Thymus (tissue), 11 donors: ENCODE results near the gene IFI16. TPM values are rescaled to one million over a fixed set of nuclear protein-coding genes. Genes with fewer than 3 reads are reported as not detected.

Experiments
- DNase-seq, 9 donors: peaks; one replicate each; pipeline ENCODE4 v3.0.0-alpha.2; 2013; ENCODE audit warnings: low spot score in 9 of 9, low read depth in 6 of 9, missing footprints in 1 of 9
- H3K27ac ChIP-seq, 2 donors: one replicate each; pipeline ENCODE4 v1.5.1; 2013; ENCODE audit warnings: control low read depth in 1 of 2, low read depth in 1 of 2, low read length in 1 of 2, mild to moderate bottlenecking in 1 of 2, moderate library complexity in 1 of 2
- H3K27me3 ChIP-seq, 2 donors: one replicate each; pipeline ENCODE4 v1.5.1; 2013; ENCODE audit warnings: low read length in 1 of 2; ENCODE audit not compliant: control insufficient read depth in 2 of 2, insufficient read depth in 1 of 2
- H3K36me3 ChIP-seq, 2 donors: one replicate each; pipeline ENCODE4 v1.5.1; 2013; ENCODE audit warnings: low read length in 1 of 2, mild to moderate bottlenecking in 1 of 2, moderate library complexity in 1 of 2; ENCODE audit not compliant: control insufficient read depth in 2 of 2, insufficient read depth in 2 of 2
- H3K4me1 ChIP-seq, 2 donors: one replicate each; pipeline ENCODE4 v1.5.1; 2013; ENCODE audit warnings: low read length in 2 of 2; ENCODE audit not compliant: control insufficient read depth in 2 of 2, insufficient read depth in 2 of 2
- H3K4me3 ChIP-seq, 2 donors: one replicate each; pipeline ENCODE4 v1.5.1; 2013; ENCODE audit warnings: low read length in 2 of 2, control low read depth in 1 of 2, mild to moderate bottlenecking in 1 of 2
- H3K9me3 ChIP-seq, 2 donors: one replicate each; pipeline ENCODE4 v1.5.1; 2013; ENCODE audit warnings: low read length in 1 of 2, mild to moderate bottlenecking in 1 of 2; ENCODE audit not compliant: control insufficient read depth in 2 of 2, insufficient read depth in 1 of 2
- WGBS: extraction: QIAGEN DNeasy Blood & Tissue Kit; methylation state at CpG from one replicate; pipeline ENCODE4 v1.1.7; 2013; 5-methylcytosine and 5-hydroxymethylcytosine counted together
- polyA plus RNA-seq: library from polyadenylated mRNA; stranded (reverse); fragments of 200-250 nt; gene quantifications from one replicate; pipeline ENCODE4 v1.2.3, GENCODE V29; 2013
- total RNA-seq: library from RNA; stranded (reverse); fragments of 120-200 nt; gene quantifications from one replicate; pipeline ENCODE4 v1.2.4, GENCODE V29; 2013
- donor health status: healthy.

IFI16 gene
- total and polyA plus RNA-seq, 2 donors: 204 to 254 TPM

DNA sequence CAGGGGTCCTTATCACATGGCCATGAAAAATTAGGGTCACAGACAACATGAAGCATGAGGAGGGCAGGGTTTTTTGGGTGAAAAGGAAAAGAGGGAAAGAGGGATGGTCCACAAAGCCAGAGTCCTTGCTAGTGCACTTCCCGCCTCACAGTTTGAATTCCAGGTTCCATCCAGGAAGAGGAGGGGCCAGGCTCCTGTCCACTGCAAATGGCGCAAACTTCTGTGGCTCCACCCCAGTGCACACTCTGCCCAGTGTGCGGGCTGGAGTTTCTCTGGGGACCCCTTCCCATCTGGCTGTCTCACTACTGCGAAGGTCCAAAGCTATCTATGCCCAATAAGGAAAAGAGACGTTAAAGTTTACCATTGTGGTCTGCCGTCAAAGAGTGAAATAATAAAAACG is 49.0 kb downstream of the IFI16 start:
- WGBS: 97% methylated on average over 7 of the region's 7 CpGs
- DNase-seq: no peak
- H3K27me3 ChIP-seq: no peaks in the 10 kb centered on the region
- H3K4me1 ChIP-seq: no peaks in the 10 kb centered on the region
- no peak overlapping the region for H3K4me3 ChIP-seq
- H3K36me3 ChIP-seq: peaks cover 26 to 34% of the 10 kb centered on the region in 2 donors
- no peak overlapping the region for H3K27ac ChIP-seq
- H3K9me3 ChIP-seq: no peaks in the 10 kb centered on the region

DNA sequence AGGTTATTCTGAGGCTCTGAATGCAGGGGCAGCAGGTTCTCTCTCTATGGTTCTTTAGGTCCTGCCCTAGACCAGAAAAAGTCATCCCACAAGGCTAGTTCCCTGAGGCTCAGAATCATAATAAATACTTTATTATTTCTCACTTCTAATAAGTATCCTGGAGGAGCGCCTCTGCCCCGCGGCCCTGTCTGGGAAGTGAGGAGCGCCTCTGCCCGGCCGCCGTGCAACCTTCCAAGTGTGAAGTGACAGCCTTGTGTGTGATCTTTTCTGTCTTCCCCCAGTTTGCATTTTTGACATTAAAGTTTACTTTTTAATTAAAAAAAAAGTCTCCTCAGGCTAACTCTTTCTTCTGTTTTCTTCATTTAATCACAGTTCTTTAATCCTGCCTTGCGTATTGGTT is 55.4 kb downstream of the IFI16 start:
- no peaks in the 10 kb centered on the region for H3K27me3 ChIP-seq
- no peaks in the 10 kb centered on the region for H3K9me3 ChIP-seq
- no peak for DNase-seq
- H3K27ac ChIP-seq: no peak overlapping the region
- H3K4me1 ChIP-seq: peaks cover 7 to 12% of the 10 kb centered on the region in 2 donors
- no peak overlapping the region for H3K4me3 ChIP-seq
- 99% methylated on average over 8 of the region's 8 CpGs for WGBS
- no peaks in the 10 kb centered on the region for H3K36me3 ChIP-seq

- peaks cover 7 to 12% of the 10 kb centered on the region in 2 donors for H3K4me1 ChIP-seq
- DNase-seq: no peak
- no peaks in the 10 kb centered on the region for H3K27me3 ChIP-seq
- 96% methylated on average over 4 of the region's 4 CpGs for WGBS
- no peak overlapping the region for H3K27ac ChIP-seq
- no peaks in the 10 kb centered on the region for H3K9me3 ChIP-seq
- no peaks in the 10 kb centered on the region for H3K36me3 ChIP-seq
- no peak overlapping the region for H3K4me3 ChIP-seq
Measured at GRCh38 chr1:159066108-159066507, 56.4 kb downstream of the IFI16 start.

DNA sequence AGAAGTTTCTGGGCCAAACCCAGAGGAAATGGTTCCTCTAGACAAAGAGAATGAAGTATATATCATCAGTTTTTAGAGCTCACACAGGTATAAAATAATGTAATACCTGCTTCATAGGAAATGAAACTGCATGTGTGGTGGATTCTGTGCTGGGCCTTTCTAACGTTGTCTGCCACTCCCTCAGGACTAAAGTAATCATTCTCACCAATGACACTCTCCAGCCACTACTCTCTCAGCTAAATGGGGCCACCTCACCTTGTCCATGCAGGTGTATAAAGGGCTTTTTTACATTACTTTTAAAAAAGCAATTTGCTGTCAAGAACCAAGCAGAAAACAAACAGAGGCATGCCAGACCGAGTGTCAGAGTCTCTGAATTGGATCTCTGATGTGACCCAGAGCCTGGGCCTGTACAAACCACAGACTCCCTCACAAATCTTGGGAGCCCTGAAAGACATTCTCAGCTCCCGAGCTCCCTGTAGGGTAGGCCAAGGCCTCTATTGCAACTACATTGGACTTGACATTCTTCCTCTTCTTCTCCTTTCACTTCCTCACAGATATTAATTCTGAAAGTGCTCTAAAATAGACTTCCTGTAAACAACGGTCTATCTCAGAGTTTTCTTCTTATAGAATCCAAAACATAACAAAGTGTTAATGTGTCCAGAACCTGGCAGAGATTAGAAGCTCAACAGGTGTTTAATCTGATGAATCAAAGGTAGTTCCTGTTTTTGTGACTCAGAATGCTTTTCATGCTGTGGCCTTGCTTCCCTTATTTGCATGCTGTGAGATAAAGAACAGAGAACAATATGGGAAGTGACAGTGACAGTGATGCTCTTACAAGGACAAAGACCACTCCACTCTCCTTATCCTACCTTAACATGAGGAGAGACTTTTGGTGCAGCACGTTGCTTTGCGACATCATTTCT is 58.3 kb downstream of the IFI16 start:
- Histone ChIP-seq H3K36me3 (no peaks in the 10 kb centered on the region), H3K27ac (peak overlapping the region; percentile 53 to 58), H3K4me1 (peaks cover 7 to 12% of the 10 kb centered on the region in 2 donors), H3K9me3 (no peaks in the 10 kb centered on the region), H3K27me3 (no peaks in the 10 kb centered on the region), H3K4me3 (no peak overlapping the region)
- DNase-seq: peak in 4 of 9 donors; percentile 15 to 55 (median 26)
- 21% methylated on average over 6 of the region's 6 CpGs for WGBS

GRCh38 chr1:159068886-159069285 is 59.2 kb downstream of the IFI16 start:
- H3K9me3 ChIP-seq: no peaks in the 10 kb centered on the region
- H3K27me3 ChIP-seq: no peaks in the 10 kb centered on the region

GRCh38 chr1:159071970-159072582 is 62.4 kb downstream of the IFI16 start:
- Histone ChIP-seq H3K9me3 (no peaks in the 10 kb centered on the region), H3K4me1 (peaks cover 7 to 12% of the 10 kb centered on the region in 2 donors), H3K36me3 (no peaks in the 10 kb centered on the region), H3K27ac (no peak overlapping the region), H3K27me3 (no peaks in the 10 kb centered on the region), H3K4me3 (no peak overlapping the region)
- peak in 7 of 9 donors; percentile 31 to 68 (median 40) for DNase-seq

More at GRCh38 chr1:159068886-159069285, 59.2 kb downstream of the IFI16 start:
- DNase-seq: no peak
- H3K36me3 ChIP-seq: no peaks in the 10 kb centered on the region
- no peak overlapping the region for H3K4me3 ChIP-seq
- H3K4me1 ChIP-seq: peaks cover 7 to 12% of the 10 kb centered on the region in 2 donors
- WGBS: over 99% methylated on average over 2 of the region's 2 CpGs
- no peak overlapping the region for H3K27ac ChIP-seq

DNA sequence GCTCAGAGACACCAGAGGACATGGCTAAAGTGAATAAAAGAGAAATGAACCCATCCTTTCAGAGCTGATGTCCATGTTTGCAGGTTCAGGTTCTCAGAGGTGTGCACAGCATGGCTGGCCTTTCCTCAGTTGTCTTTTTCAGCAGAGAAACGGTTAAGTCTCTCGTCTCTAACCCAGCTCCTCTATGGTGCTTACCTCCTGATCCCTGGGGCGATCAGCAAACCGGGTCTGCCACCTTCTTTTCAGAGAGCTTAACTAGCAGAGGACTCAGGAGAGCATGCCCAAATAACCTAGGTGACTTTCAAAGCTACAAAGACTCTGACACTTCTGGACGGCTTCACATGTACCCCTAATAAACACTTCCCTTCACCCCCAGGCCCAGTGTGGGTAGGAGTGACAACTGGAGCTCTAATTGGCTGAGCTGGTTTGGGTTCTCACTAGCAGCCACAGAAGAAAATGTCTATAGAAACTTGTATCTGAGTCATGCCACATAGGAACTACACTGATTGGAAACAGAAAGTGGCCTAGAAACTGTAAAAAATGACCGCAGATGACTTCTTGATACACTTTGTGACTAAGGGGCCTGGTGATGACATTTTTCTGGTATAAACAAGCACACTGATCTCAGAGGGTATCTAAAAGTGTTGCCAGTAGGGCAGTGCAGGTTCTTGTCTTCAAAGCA is 66.9 kb downstream of the IFI16 start, which contains the start of gene AIM2:
Gene AIM2, minus strand, starts transcription at position 329 of the 682 bp plus-strand sequence. CDS start 3,267 bp downstream, outside the sequence.
- H3K9me3 ChIP-seq: no peaks in the 10 kb centered on the region
- H3K4me3 ChIP-seq: no peak within 1 kb of the TSS
- H3K27ac ChIP-seq: peak within 1 kb of the TSS in 1 of 2 donors; percentile 36
- WGBS: 95% methylated on average over 6 of the region's 6 CpGs
- no peaks in the 10 kb centered on the region for H3K27me3 ChIP-seq
- peak in 1 of 9 donors; percentile 22 for DNase-seq
- H3K4me1 ChIP-seq: no peaks in the 10 kb centered on the region
- H3K36me3 ChIP-seq: no peaks in the 10 kb centered on the region

DNA sequence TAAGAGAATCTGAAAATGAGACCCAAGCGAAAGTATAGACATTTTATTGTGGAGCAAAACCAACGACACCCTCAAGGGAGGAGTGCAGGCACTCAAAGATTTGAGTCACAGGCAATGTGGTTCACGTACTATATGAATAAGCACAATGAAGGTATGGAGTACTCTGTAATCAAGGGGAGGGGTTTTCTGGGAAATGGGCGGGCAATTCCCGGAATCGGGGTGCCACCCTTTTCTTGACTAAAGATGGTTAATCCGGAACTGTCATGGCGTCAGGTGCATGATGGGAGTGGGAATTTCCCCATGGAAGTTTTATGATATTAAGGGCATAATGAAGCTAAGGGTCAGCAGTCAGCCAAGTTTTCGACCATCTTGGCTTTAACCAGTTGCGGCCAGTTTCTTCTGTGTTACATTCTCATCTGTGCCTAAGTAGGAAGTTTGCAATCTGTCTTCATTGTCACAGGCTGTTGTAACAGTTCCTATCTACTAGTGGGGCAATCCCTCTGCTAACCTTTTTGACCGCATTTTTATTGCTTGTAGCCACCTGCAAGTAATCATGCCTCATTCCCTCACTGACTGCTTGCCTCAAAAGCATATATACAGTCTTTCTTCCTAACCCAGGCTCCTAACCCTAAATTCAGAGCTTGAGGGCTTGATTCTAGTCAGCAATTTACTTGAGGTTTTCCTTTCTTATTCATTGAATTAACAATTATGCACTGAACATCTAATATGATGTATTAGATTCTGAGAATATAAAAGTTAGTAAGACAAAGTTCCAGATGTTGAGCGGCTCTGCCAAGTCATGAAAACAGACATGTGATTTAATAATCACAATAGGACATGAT is 67.6 kb downstream of the IFI16 start:
- Histone ChIP-seq H3K4me1 (no peaks in the 10 kb centered on the region), H3K4me3 (no peak overlapping the region), H3K36me3 (no peaks in the 10 kb centered on the region), H3K27ac (peak overlapping the region in 1 of 2 donors; percentile 36), H3K27me3 (no peaks in the 10 kb centered on the region), H3K9me3 (no peaks in the 10 kb centered on the region)
- WGBS: 89% methylated on average over 12 of the region's 12 CpGs
- DNase-seq: peak in 1 of 9 donors; percentile 19
